ENCODE results near the gene ANGPTL7.
A peak's percentile ranks its signal among the peaks of the same experiment; 100 is the strongest.

The ANGPTL7 gene

GRCh38 chr1:11207898-11208611 is 18.9 kb downstream of the ANGPTL7 start:
- no peak for DNase-seq

GRCh38 chr1:11211461-11211860 is 22.3 kb downstream of the ANGPTL7 start:
- DNase-seq, result no peak

- no peak for DNase-seq
Observed at GRCh38 chr1:11211925-11212587, 22.9 kb downstream of the ANGPTL7 start.

GRCh38 chr1:11214698-11215380 is 25.7 kb downstream of the ANGPTL7 start:
- DNase-seq, result no peak

GRCh38 chr1:11215381-11216005 is 26.3 kb downstream of the ANGPTL7 start:
- DNase-seq, result no peak

GRCh38 chr1:11216074-11216473 is 26.9 kb downstream of the ANGPTL7 start:
- DNase-seq, result no peak

- no peak for DNase-seq
Observed at GRCh38 chr1:11227106-11228077, 38.2 kb downstream of the ANGPTL7 start.

- DNase-seq, result no peak
Observed at GRCh38 chr1:11229203-11229602, 40.0 kb downstream of the ANGPTL7 start.

- no peak for DNase-seq
Observed at GRCh38 chr1:11233208-11233607, 44.1 kb downstream of the ANGPTL7 start.

GRCh38 chr1:11237356-11237755 is 48.2 kb downstream of the ANGPTL7 start:
- DNase-seq, result no peak

GRCh38 chr1:11238311-11238710 is 49.2 kb downstream of the ANGPTL7 start:
- DNase-seq, result no peak

GRCh38 chr1:11245248-11245647 is 56.1 kb downstream of the ANGPTL7 start:
- DNase-seq, result peak; percentile 21
